ENCODE results near the gene XNDC1N.
"Not testable (repeated sequence)": the region's sequence is repeated elsewhere in the genome, so short reads cannot be mapped to it uniquely, and the experiment has no call there.

- TF ChIP-seq CTCF (IDR thresholded peaks at IDR 0.05; ENCODE audit: low read length); EZH2phosphoT487 (IDR thresholded peaks at IDR 0.05; ENCODE audit: low read length); EZH2 (optimal IDR thresholded peaks at IDR 0.05; ENCODE audit: low read depth, low read length): not testable (repeated sequence)
These were observed 39.1 kb downstream of the XNDC1N start for GRCh38 chr11:71889181-71889872.
